ENCODE results near the gene GNPTG.

GRCh38 chr16:1320097-1320496 lies 31.6 kb upstream of the GNPTG start:
- TF ChIP-seq CTCF (IDR thresholded peaks at IDR 0.05) (no peak), POLR2A (IDR thresholded peaks at IDR 0.05) (no peak)
